Right cardiac atrium (tissue), 5 donors: ENCODE measurements around the gene NCAPH2. TPM values are rescaled to one million over a fixed set of nuclear protein-coding genes. Genes with fewer than 3 reads are reported as not detected.
"Not testable (repeated sequence)": the region's sequence is repeated elsewhere in the genome, so short reads cannot be mapped to it uniquely, and the experiment has no call there.

Source experiments
- ATAC-seq, 2 donors: fragments of 200-7000 bp; cut with Tn5 transposase; one replicate each; pipeline versions ENCODE4 v1.8.0 to v1.9.1; 2020; ENCODE audit warnings: moderate library complexity in 2 of 2, mild to moderate bottlenecking in 1 of 2
- DNase-seq, 3 donors: peaks; one replicate each; pipeline ENCODE4 v3.0.0-alpha.2; 2020
- H3K27ac ChIP-seq: one replicate; pipeline ENCODE4 v1.5.1; 2013; ENCODE audit warnings: mild to moderate bottlenecking, low read length, control low read depth, moderate library complexity
- H3K27me3 ChIP-seq: one replicate; pipeline ENCODE4 v1.6.1; 2013; ENCODE audit not compliant: control insufficient read depth, insufficient read depth
- H3K4me1 ChIP-seq: one replicate; pipeline ENCODE4 v1.6.1; 2013; ENCODE audit warnings: low read length; ENCODE audit not compliant: control insufficient read depth, insufficient read depth
- H3K4me3 ChIP-seq: one replicate; pipeline ENCODE4 v1.5.1; 2013; ENCODE audit warnings: low read length, control low read depth
- H3K9me3 ChIP-seq: one replicate; pipeline ENCODE4 v1.6.1; 2013; ENCODE audit warnings: low read length; ENCODE audit not compliant: control insufficient read depth
- WGBS: extraction: QIAGEN DNeasy Blood & Tissue Kit; methylation state at CpG from one replicate; pipeline ENCODE4 v1.1.7; 2013; 5-methylcytosine and 5-hydroxymethylcytosine counted together
- intact Hi-C, 4 donors: fragments of 100-400 bp; cut with DNase I; formaldehyde crosslinking; loops; one replicate each; pipeline versions ENCODE4 v1.11.0 to v1.14.0; 2022 to 2023
- polyA plus RNA-seq: library from polyadenylated mRNA; stranded (reverse); fragments of 200-250 nt; gene quantifications from one replicate; pipeline ENCODE4 v1.2.3, GENCODE V29; 2013
- total RNA-seq, 4 donors: library from RNA; stranded (reverse); fragmentation: NEBNext Ultra II Directional; extraction: Animal tissue kit (Norgen Biotek cat#: 25700); gene quantifications; one replicate each; pipeline ENCODE4 v1.2.1, GENCODE V29; 2021
- donor health status: healthy with polysubstance abuse.
- donor health status: DM: no; HTN: yes; CAD: no.
- donor health status: DM: no; HTN: no; CAD: no.
- donor health status: DM: no; HTN: yes; CAD: no; lungs with severe emphysema.
- donor health status: DM: yes; HTN: yes; CAD: no.

NCAPH2 gene
- total and polyA plus RNA-seq, 5 donors = 23.3 to 35.0 (median 28.9) TPM

- H3K4me3 ChIP-seq, H3K4me1 ChIP-seq, intact Hi-C loops, H3K9me3 ChIP-seq, H3K27ac ChIP-seq, ATAC-seq, H3K27me3 ChIP-seq: not testable (repeated sequence)
- DNase-seq = peak; percentile 51 to 76 (median 67)
- 49% methylated on average over 21 of the region's 21 CpGs for WGBS
Observed at GRCh38 chr22:50533856-50534711, 26.1 kb downstream of the NCAPH2 start.

GRCh38 chr22:50535113-50535512 lies 27.1 kb downstream of the NCAPH2 start:
- no peaks in the 10 kb centered on the region for H3K27me3 ChIP-seq

GRCh38 chr22:50536226-50536625 lies 28.2 kb downstream of the NCAPH2 start:
- intact Hi-C loops = no loop called here
- Histone ChIP-seq H3K27me3 (no peaks in the 10 kb centered on the region), H3K27ac (no peak overlapping the region), H3K4me1 (no peaks in the 10 kb centered on the region), H3K4me3 (no peak overlapping the region), H3K9me3 (no peaks in the 10 kb centered on the region)
- DNase-seq (no peak), ATAC-seq (no peak)
- WGBS = 70% methylated on average over 3 of the region's 3 CpGs

More at GRCh38 chr22:50535113-50535512, 27.1 kb downstream of the NCAPH2 start:
- ATAC-seq = no peak
- no peaks in the 10 kb centered on the region for H3K9me3 ChIP-seq
- no peak overlapping the region for H3K27ac ChIP-seq
- DNase-seq = peak in 1 of 3 donors; percentile 14
- no peaks in the 10 kb centered on the region for H3K4me1 ChIP-seq
- no peak overlapping the region for H3K4me3 ChIP-seq
- intact Hi-C loops = no loop called here
- 90% methylated on average over 8 of the region's 8 CpGs for WGBS

- 84% methylated on average over 13 of the region's 13 CpGs for WGBS
- Histone ChIP-seq H3K9me3 (no peaks in the 10 kb centered on the region), H3K27me3 (no peaks in the 10 kb centered on the region), H3K4me1 (no peaks in the 10 kb centered on the region), H3K4me3 (no peak overlapping the region), H3K27ac (no peak overlapping the region)
- DNase-seq (peak in 1 of 3 donors; percentile 32), ATAC-seq (no peak)
- intact Hi-C loops = no loop called here
Observed at GRCh38 chr22:50537765-50538164, 29.7 kb downstream of the NCAPH2 start.

- H3K4me1 ChIP-seq = no peaks in the 10 kb centered on the region
- ATAC-seq (no peak), DNase-seq (peak in 1 of 3 donors; percentile 47)
- intact Hi-C loops = no loop called here
- H3K27ac ChIP-seq = no peak overlapping the region
- 86% methylated on average over 10 of the region's 10 CpGs for WGBS
- H3K4me3 ChIP-seq = no peak overlapping the region
- H3K27me3 ChIP-seq = no peaks in the 10 kb centered on the region
- no peaks in the 10 kb centered on the region for H3K9me3 ChIP-seq
Observed at GRCh38 chr22:50540381-50540780, 32.4 kb downstream of the NCAPH2 start.

GRCh38 chr22:50541667-50542026 lies 33.6 kb downstream of the NCAPH2 start:
- H3K27me3 ChIP-seq, H3K27ac ChIP-seq, H3K4me3 ChIP-seq, intact Hi-C loops, H3K4me1 ChIP-seq, H3K9me3 ChIP-seq: not testable (repeated sequence)
- 75% methylated on average over 5 of the region's 5 CpGs for WGBS
- DNase-seq = peak in 2 of 3 donors; percentile 65 to 71
- ATAC-seq = peak in 1 of 2 donors; percentile 42

GRCh38 chr22:50542416-50542927 lies 34.4 kb downstream of the NCAPH2 start:
- intact Hi-C loops = no loop called here
- no peak overlapping the region for H3K27ac ChIP-seq
- H3K4me1 ChIP-seq = no peaks in the 10 kb centered on the region
- H3K27me3 ChIP-seq = no peaks in the 10 kb centered on the region
- DNase-seq (peak in 1 of 3 donors; percentile 71), ATAC-seq (no peak)
- WGBS = 87% methylated on average over 19 of the region's 19 CpGs
- no peaks in the 10 kb centered on the region for H3K9me3 ChIP-seq
- no peak overlapping the region for H3K4me3 ChIP-seq

- intact Hi-C loops = no loop called here
- no peaks in the 10 kb centered on the region for H3K9me3 ChIP-seq
- H3K27me3 ChIP-seq = no peaks in the 10 kb centered on the region
- peak; percentile 81 to 92 (median 91) for DNase-seq
- no peak overlapping the region for H3K27ac ChIP-seq
- no peak overlapping the region for H3K4me3 ChIP-seq
- 4% methylated on average over 52 of the region's 52 CpGs for WGBS
- H3K4me1 ChIP-seq = no peaks in the 10 kb centered on the region
- peak; percentile 61 to 67 for ATAC-seq
Observed at GRCh38 chr22:50544078-50544745, 36.2 kb downstream of the NCAPH2 start.

- peak in 1 of 3 donors; percentile 61 for DNase-seq
- intact Hi-C loops = no loop called here
- Histone ChIP-seq H3K27ac (no peak overlapping the region), H3K27me3 (no peaks in the 10 kb centered on the region), H3K4me1 (no peaks in the 10 kb centered on the region), H3K9me3 (no peaks in the 10 kb centered on the region), H3K4me3 (no peak overlapping the region)
- ATAC-seq = no peak
- WGBS = 74% methylated on average over 5 of the region's 5 CpGs
Observed at GRCh38 chr22:50544746-50545253, 36.8 kb downstream of the NCAPH2 start.

- intact Hi-C loops = no loop called here
- no peak for ATAC-seq
- Histone ChIP-seq H3K9me3 (no peaks in the 10 kb centered on the region), H3K27ac (no peak within 1 kb of the TSS), H3K4me1 (no peaks in the 10 kb centered on the region), H3K27me3 (no peaks in the 10 kb centered on the region), H3K4me3 (no peak within 1 kb of the TSS)
- WGBS = 59% methylated on average over 10 of the region's 10 CpGs
- no peak for DNase-seq
Observed at GRCh38 chr22:50545522-50546325, 37.7 kb downstream of the NCAPH2 start, which contains the start of gene KLHDC7B. TSS of gene KLHDC7B (plus strand) at chr22:50545899. CDS start at chr22:50546244, 345 bp downstream.
